Measurements from ENCODE around the gene DYDC2. TPM values are rescaled to one million over a fixed set of nuclear protein-coding genes. Genes with fewer than 3 reads are reported as not detected.

The DYDC2 gene
- total and polyA plus RNA-seq, 9 of the 15 experiments (the other 6 are each of a cell fraction or from before 2014, with no cell fraction given) = 0.06 to 0.34 (median 0.15) TPM; not detected in 5

- TF ChIP-seq LEF1 (IDR thresholded peaks at IDR 0.05) = 0 out of 2 replicates have a peak, but pooled peaks have one; percentile 33
- no peak for TF ChIP-seq GTF3C2 (IDR thresholded peaks at IDR 0.05; ENCODE audit: borderline replicate concordance, extremely low read depth, insufficient read length)
- TF ChIP-seq CTCFL (IDR thresholded peaks at IDR 0.05; ENCODE audit: borderline replicate concordance, insufficient read depth, low read depth, low read length, poor library complexity, severe bottlenecking) = no peak
- peak; percentile 75 for TF ChIP-seq TFAP4 (CRISPR knock-in tag; IDR thresholded peaks at IDR 0.05; ENCODE audit: borderline replicate concordance)
- no peak for TF ChIP-seq ZNF3 (CRISPR knock-in tag; IDR thresholded peaks at IDR 0.05)
- TF ChIP-seq YBX1 (IDR thresholded peaks at IDR 0.05) = no peak
- no peak for TF ChIP-seq CHD7 (IDR thresholded peaks at IDR 0.05; ENCODE audit: low read depth, low read length)
- TF ChIP-seq C11orf30 (IDR thresholded peaks at IDR 0.05; ENCODE audit: low read depth) = no peak
Measured at GRCh38 chr10:80414142-80414895, 57.7 kb downstream of the DYDC2 start (continued).
